AG08396 (cell line): ENCODE data around the gene ADAT1.

Source experiments
- DNase-seq: peaks from one replicate; pipeline ENCODE4 v3.0.0; 2012; ENCODE audit warnings: low spot score, mixed read lengths

ADAT1 gene

DNA sequence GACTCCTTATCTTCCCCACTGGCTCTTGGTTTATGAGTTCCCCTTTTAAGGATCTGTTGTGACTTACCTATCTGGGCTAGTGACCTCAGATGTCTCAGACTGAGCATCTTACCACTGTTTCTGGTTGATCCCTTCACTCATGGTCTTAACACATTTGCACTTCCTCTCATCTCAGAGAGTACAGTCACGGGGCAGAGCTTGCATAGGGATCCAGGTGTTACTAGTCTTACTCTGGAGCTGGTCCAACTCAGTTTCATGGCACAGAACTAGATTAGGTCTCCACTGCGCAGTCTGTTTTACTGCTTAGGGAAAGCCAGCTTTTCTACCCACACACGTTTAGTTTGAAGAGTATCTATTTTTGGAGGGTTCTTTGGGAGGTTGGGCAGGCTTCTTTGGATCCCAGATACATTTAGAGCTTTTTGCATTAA is 46.7 kb downstream of the ADAT1 start:
- DNase-seq, result no peak

DNA sequence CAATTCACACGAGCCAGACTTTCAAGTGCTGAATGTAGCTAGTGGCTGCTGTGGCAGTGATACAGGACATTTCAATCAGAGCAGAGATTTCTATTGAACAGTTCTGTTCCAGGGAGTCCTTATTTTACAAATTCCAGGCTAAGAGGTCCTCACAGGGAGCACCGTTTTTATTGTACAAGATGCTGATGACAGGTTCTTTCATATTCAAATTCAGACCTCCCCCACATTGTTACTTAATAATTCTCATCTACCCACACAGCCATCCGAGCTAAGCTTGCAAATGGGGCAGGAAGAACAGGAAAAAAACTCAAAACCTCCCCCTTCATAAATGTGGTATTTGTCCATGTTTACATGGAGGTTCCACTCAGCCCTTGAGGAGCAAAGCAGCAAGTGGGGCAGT is 47.1 kb downstream of the ADAT1 start:
- no peak for DNase-seq

DNA sequence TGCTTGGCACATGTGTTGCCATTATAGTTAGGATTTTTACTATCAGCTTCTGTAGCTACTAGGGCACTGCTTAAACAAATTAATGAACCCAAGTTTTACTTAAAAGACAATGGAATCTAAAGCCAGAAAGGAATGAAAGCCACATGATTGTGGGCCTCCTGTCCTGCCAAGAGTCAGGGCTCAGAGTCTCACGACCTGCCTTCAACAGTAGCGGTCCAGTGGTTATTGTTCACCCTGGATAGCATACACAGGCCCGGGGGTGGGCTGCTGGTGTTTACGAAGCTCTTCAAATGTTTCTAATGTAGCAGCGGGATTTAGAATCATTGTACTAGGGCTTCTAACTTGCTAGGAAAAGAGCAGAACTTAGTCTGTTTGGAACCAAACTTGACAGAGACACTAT is 49.1 kb downstream of the ADAT1 start:
- DNase-seq, result no peak

DNA sequence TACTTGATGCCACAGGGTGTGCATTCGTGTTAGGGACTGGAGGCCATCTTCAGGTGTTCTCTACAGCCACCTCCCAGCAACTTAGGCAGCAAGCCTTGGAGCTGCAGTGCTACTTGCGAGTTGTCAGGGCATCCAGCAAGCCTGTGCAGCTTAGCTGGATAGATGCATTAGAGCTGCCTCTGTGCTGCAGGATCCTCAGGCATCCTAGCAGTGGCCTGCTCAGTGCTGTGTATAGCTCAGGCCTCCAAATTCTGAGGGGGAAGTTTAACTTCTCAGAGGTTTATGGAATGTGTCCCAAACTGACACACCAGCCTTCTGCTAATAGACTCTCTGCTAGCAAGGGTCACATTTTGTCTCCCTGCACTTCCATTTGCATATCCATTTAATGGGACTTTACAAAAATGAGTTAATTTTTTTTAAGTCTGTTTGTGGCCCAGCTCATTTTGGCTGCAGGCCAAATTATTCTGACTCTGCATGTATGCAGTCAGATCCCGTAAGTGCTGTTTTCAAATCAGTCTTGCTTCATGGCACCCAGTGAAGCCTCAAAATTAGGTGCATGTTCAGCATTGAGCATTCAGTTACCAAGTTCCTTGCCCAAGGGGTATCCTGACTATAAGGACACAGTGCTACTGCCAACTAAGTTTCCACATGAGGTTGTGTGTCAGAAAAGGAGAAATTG is 50.1 kb downstream of the ADAT1 start:
- DNase-seq, result no peak

DNA sequence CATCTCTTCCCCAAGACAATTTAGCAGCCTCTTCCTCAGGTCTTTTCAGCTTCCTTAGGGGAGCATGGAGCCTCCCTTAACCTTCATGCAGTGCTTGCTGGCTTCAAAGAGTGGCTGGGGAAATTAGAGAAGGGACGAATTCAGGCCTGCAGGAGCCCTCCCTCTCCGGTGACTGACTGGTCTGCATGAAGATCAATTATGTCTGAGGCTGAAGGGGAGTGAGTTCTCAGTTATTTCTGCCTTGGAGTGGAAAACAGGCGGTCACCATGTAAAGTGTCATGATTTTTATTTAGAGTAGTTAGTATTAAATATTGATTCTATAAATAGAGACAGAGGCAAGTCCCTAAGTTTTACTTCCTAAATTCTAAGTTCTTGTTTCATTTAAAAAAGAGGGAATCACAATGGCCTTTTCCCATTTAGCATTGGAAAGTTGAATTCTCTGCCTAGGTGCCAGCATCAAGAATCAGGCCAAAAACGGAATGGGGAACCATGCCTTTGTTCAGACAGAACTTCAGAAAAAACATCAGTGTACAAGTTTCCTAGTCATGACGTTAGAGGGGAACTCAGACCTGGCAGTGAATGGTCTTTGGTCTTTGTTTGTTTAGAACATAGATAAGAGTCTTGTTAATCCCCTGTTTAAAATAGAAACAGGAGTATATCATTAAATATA is 52.5 kb downstream of the ADAT1 start:
- no peak for DNase-seq

DNA sequence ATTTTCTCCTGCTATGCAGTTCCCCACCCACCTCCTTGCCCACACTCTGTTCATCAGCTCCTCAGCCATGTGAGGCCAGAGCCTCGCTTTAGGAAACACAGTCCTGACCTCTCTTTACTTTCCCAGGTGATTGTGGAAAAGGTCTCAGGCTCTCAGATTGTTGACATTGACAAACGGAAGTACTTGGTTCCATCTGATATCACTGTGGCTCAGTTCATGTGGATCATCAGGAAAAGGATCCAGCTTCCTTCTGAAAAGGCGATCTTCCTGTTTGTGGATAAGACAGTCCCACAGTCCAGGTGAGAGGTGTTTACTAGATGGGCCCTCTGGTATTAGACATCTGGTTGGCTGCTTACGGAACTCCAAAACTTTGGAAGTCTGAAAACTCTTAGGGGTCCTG is 55.2 kb downstream of the ADAT1 start:
- no peak for DNase-seq

DNA sequence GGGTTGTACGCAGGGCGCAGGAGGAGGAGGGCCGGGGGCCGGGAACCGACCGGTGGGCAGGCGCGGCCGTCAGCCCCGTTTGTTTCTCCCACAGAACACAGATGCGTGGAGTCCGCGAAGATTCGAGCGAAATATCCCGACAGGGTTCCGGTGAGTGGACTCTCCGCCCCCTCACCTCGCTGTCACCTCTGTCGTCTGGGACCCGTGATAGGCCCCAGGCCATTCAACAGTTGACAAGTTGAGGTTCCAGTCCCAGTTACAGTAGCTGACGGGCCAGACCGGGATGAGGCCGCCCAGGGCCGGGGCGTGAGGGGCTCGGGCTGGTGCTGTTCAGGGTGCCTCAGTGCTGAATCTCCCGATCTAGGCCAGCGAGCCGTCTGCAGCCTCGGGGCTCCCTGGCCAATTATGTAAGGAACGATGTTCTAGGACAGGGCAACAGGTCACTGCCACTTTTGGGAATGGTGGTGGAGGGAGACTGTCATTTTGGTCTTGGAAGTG is 56.3 kb downstream of the ADAT1 start:
- DNase-seq, result peak; percentile 27

DNA sequence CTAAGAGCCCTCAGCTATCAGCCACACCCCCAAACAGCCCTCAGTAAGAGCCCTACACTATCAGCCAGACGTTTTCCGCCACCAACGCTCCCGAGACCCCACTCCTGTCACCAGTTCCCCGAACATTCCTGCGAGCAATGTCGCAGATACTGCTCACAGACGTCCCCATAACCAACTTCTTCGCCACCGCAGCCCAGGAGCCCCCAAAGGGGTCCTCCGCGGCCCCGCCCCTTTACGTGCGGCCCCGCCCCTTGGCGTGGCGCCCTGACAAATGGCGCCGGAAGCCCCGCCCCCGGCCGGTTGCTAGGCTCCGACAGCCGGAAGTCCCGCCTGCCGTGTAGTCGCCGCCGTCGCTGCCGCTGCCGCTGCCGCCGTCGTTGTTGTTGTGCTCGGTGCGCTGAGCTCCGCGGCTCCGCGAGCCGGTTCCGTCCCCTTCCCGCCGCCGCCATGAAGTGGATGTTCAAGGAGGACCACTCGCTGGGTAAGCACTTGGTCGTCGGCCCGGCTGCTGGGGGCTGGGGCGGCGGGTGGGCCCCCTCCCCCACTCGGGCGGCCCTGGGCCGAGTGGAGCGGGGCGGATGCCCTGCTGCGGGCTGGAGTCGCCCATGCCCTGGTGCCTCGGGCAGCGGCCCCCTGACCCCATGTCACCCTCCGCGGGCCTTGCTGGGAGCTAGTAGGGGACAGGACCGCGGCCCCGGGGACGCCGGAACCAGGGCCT is 56.9 kb downstream of the ADAT1 start, which contains the start of gene GABARAPL2:
Gene GABARAPL2 (plus strand): TSS at position 340 of the 718 bp plus-strand sequence. CDS start 108 bp downstream, at position 448.
- DNase-seq, result peak; percentile 93

DNA sequence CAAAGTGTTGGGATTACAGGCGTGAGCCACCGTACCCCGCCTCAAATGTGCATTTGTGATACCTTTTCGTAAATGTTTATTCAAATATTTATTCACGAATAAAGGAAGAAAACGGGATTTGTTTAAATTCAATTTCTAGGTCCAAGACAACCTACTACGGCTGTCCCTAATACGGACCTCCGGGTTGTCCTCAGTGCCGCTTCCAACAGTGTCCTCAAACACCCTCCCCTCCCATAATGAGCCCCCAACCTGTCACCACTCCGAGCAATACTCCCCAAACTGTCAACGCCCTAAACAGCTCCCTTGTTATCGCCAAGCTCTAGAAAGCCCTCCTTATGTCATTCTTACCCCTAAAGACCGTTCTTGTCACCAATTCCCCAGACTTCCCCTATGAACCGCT is 57.4 kb downstream of the ADAT1 start:
- no peak for DNase-seq

DNA sequence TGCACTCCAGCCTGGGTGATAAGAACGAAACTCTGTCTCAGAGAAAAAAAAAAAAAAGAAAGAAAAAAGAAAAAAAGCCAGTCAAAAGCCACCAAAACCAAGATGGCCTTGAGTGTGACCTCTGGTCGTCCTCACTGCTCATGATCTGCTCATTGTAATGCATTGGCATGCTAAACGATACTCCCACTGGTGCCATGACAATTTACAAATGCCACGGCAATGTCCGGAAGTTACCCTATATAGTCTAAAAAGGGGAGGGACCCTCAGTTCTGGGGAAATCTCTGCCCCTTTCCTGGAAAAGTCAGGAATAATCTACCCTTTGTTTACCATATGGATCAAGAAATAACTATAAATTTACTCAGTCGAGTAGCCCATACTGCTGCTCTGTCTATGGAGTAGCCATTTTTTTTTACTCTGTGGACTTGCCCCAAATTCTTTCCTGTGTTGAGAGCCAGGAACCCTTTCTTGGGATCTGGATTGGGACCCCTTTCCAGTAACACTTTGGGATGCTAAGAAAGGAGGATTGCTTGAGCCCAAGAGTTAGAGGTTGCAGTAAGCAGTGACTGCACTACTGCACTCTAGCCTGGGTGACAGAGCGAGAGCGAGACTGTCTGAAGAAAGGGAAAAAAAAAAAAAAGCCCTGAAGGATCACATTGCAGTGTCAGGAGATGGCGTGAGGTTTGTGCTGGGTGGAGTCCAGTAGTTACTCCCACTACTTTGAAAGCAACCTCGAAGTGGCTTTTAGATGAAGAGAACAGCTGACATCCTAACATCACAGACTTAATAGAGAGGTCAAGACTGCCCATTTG is 63.3 kb downstream of the ADAT1 start:
- peak; percentile 48 for DNase-seq

DNA sequence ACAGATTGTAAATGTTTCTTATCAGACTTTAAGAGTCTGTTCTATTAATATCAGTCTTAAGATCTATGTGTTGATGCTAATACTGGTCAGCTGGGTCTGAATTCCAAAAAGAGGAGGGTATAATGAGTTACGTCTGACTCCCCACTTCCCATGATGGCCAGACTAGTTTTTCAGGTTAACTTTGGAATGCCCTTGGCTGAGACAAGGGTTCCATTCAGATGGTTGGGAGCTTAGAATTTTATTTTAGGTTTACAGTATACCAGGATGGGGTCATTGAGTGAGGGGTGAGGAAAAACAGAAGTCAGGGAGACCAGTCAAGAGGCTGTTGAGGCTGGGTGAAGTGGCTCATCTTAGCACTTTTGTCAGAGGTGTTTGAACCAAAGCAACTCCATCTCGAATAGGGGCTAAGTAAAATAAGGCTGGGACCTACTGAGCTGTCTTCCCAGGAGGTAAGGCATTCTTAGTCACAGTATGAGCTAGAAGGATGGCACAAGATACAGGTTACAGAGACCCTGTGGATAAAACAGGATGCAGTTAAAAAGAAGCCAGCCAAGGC is 64.2 kb downstream of the ADAT1 start:
- DNase-seq, result no peak

DNA sequence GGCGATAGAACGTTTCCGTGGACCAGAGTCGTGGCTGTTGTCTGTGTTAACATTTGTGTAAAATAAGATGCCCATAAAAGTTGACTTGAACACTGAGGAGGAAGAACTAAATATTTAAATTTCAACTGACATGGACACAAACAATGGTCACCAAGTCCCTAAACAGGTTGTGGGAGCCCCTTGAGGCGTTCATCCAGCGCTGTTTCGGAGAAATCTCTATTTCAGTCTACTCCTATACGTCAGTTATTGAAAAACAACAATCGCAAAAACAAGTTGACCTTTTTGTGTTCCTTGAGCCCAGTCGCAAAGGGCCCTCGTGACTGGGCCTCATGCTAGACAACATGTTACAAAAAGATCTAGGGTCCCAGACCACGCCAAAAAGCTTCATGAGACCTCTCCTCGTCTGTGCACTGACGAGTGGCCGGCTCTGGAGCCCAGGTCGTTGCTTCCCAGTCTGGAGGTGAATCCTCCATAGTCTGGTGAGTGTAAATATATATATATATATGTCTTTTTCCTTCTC is 66.6 kb downstream of the ADAT1 start:
- DNase-seq, result no peak

DNA sequence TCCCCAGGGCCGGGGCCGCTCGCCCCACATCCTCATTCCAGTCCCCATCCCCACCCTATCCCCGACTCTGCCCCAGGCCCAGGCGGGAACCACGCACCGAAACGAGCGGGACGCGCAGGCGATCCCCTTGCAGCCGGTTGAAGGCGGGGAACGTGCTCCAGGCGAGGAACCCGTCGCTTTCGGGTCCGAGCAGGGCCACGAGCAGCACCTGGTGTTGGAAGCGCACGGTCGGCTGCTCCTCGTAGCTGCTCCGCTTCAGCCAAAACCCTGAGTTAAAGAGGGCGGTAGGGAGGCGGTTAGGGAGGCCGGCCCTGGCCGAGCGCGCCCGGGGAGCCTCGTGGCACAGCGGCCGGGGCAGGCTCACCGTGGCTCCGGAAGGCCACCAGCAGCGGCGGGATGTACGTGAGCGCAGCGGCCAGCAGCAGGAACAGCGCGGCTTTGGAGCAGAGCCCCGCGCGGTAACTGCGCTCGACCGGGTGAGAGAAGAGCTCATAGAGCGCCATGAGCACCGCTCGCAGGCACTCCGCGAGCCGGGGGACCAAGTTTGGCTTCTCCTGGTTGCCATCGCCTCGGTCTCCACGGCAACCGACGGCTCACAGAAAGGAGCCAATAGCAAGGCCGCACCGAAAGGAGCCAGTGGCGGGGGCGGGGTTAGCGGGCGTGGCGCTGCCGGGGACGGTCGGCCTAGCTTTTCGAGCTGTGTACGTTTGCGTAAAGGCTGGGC is 67.2 kb downstream of the ADAT1 start, which contains the start of gene TMEM231:
Gene TMEM231 (minus strand): TSS at position 546 of the 724 bp plus-strand sequence. CDS start 43 bp downstream, at position 503.
- peak; percentile 97 for DNase-seq

DNA sequence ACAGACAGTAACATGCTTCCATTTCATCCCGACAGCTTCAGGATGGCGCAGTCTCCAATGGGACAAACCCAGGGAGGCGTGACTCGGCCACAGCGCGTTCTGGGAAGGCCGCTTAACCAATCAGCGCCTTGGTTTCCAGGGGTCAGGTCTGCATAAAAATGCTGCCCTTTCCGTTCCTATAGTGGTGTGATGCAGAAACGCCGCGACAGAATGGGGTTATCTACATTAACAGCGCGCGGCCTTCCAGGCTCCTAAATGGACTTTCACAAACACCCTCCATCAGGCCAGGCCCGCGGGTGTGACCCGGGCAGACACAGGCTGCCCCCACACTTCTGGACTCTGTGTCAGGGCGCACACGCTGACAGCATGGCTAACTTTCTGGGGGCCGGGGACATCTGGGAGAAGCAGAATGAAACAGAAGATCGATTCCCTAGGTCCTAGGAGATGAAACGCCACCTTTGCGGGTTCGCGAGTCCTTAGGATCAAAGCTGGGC is 67.8 kb downstream of the ADAT1 start:
- DNase-seq, result peak; percentile 94

DNA sequence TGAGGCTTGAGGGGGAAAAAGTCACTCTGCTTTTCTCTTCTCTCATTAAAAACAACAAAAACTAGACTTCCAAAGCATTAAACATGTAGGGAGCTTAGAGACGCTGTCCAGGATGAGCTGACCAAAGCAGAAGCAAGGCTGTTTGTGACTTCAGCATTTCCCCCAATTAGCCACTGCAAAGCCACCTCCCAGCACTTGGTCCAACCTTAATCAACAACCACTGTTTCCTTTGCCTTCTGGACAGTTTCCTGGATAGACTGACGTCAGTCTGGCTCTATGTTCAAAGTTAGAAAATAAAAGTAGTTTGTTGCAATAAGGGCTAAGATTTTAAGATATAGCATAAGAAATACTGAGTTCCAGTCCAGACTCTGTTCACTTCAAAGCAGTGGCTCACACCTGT is 70.1 kb downstream of the ADAT1 start:
- DNase-seq, result no peak

DNA sequence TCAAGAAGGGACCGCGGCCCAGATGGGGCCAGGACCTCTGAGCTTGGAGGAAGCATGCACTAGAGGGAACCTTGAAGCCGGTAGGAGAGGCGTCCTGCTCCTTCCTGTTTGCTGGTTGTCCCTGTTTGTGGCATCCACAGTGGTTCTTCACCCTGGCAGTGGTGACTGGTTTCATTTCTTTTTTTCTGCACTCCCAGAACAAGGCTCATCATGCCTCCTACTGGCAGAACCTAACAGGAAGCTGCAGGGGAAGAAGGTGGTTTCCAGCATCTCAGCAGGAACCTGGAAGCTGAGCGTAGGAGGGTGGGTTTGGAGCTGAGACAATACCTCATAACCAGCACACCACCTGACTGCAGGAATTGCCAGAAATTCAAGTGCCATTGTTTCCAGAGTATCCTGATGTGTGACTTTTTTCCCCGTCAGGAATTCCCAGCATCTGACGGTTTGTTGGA is 72.8 kb downstream of the ADAT1 start:
- DNase-seq, result peak; percentile 49
